HG03196 (cell line): Measurements from ENCODE around the gene FOXO1.
A peak's percentile ranks its signal among the peaks of the same experiment; 100 is the strongest.
"Not testable (repeated sequence)": the region's sequence is repeated elsewhere in the genome, so short reads cannot be mapped to it uniquely, and the experiment has no call there.

ENCODE experiments used
- ATAC-seq: cut with Tn5 transposase; IDR thresholded peaks from one replicate; pipeline ENCODE4 v1.9.1; 2021; ENCODE audit not compliant: unreplicated experiment

Gene FOXO1

DNA sequence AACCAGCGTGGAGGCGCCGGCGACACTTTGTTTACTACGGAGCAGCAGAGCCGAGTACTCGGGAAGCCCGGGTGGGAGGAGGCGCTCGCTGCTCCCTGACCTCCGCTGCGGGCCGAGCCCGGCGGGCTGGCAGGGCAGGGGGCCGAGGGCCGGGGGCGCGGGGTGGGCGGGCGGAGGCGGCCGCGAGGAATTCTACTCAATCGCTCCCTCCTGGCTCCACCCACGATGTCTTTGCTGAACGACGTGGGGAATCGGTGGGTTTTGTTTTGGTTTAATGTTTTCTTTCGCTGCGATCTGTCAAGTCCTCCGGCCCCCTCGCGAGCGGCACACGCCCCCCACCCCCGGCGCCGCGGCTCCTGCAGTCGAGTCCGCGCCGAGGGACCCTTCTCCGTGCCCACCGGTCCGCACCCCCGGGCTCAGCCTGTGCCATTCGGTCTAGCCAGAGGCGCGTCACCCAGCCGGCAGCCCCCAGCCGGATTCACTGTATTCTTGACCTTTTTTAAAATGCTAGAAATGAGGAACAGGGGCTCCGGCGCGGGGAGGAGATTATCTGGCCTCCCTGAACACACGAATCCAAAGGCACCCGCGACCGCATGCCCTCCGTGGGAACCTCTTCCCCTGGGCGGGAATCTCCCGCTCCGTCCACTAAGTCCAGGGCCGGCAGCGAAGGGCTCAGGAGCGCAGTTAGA, 636 bp upstream of the FOXO1 start:
- no peak for ATAC-seq

DNA sequence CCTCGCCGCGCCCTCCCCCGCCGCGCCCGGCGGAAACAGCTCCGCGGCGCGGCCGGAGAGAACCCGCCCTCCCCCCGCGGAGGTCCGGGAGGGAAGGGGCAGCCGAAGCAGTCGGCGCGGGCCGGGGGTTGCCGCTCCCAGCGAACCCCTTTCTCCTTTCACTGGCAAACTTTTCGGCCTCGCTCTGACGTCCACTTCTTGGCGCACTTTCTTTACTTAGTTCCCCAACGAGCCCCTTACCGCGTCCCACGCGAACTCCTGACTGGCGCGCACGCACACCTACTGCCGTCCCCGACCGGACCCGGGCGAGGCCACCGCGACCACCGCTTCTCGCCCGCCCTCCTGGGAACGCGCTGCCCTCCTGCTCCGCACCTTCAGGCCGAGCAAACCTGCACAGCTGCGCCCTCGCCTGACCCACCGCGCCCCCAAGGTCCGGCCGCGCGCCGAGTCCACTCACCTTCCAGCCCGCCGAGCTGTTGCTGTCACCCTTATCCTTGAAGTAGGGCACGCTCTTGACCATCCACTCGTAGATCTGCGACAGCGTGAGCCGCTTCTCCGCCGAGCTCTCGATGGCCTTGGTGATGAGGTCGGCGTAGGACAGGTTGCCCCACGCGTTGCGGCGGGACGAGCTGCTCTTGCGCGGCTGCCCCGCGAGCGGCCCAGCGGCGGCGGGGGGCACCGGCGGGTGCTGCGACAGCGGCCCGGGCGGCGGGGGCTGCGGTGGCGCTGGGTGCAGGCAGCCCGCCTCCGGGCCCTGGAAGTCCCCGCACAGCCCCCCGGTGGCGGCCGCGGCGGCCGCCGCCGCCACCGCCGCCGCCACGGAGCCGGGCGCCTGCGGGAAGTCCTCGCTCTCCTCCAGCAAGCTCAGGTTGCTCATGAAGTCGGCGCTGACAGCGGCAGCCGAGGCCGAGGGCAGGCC, 1.1 kb downstream of the FOXO1 start:
- ATAC-seq, result peak; percentile 9

DNA sequence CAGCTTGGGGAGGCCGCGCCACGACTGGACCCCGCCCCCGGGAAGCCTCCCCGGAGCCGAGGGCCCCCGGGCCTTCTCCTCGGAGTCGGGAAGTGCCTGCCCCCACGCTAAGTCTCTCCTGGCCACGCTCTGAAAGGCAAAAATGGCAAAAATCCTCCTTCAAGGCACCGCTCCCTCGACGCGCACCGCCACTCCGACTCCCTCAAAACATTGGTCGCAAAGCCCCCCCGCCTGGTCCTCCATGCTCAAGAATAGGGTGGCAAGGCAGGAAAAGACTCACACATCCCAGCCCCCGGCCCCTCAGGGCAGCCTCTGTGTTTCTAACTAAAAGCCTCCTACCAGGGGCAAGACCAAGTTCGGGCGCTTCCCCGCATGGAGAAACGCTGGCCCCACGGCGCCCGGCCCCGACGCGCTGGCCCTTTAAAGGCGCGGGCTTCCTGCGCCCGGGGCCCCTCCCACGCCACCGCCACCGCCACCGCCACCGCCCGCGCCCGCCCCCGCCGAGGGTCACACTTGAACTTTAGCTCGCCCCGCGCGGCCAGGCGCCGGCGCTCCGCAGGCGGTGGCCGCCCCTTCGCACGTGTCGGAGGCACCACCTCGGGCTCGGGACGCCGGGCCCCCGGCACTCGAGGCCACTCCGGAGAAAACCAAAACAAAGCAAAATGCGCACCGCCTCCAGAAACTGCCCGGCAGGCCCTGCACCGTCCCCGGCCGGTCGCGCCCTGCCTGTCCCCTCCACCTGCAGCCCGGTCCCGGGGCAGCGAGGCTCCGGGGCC, 1.9 kb downstream of the FOXO1 start:
- peak; percentile 18 for ATAC-seq

DNA sequence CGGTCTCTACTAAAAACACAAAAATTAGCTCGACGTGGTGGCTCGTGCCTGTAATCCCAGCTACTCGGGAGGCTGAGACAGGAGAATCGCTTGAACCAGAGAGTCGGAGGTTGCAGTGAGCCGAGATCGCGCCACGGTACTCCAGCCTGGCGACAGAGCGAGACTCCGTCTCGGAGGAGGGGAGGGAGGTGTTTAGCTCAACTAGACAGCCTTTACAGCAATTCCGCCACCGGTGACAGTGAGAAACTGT, 2.4 kb downstream of the FOXO1 start:
- ATAC-seq, result not testable (repeated sequence)

DNA sequence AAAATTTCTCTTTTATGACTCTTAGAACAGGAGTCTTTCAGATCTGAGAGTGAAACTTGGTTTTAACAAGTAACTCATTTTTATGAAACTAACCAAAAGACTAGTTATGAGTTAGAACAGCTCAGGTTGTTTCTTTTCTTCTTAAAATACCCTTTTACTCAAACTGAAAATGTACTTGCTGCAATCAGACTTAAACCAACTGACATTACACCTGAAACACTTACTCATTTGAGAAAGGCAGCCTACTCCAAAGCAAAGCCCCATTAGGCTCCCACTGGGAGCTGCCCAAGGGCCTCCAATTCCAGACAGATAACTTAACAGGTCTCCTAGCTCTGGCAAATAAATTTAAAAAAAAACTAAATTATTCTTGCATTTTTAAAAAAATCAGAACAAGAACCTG, 3.6 kb downstream of the FOXO1 start:
- peak; percentile 31 for ATAC-seq

DNA sequence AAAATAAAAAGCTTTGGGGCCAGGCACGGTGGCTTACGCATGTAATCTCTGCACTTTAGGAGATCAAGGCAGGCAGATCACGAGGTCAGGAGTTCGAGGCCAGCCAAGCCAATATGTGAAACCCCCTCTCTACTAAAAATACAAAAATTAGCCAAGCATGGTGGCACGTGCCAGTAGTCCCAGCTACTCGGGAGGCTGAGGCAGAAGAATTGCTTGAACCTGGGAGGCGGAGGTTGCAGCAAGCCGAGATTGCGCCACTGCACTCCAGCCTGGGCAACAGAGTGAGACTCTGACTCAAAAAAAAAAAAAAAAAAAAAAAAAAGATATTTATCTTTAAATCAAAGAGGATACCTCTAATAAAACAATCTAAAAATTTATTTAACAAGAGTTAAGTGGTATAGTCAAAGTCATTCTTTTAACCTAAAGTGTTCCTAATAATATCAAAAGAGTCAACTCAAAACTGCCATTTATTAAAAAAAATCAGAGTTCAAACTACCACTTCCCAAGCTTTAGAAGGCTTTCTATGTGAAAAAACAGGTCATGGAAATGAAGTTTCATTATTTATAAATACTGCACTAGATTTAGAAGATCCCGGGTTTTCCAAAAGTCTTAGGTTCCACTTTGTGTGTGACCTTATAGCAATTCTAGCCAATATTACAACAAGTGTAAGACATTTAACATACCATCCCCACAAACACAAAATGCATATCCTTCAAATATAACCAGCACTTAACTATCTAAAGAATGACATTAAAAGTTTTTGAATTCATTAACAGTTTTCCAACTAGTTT, 4.4 kb downstream of the FOXO1 start:
- ATAC-seq, result no peak

DNA sequence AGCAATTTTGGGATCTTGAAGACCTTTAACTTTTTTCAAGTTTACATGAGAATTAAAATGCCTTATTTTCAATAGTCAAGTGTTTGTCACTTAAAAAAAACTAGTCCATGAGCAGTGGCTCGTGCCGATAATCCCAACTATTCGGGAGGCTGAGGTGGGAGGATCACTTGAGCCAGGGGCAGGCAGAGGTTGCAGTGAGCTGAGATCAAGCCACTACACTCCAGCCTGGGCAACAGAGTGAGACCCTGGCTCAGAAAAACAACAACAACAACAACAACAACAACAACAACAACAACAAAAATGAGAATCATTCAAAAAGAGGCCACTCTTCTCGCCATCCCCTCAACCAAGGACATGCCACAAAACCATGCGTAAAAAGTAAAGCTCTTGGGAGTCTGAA, 5.7 kb downstream of the FOXO1 start:
- no peak for ATAC-seq

DNA sequence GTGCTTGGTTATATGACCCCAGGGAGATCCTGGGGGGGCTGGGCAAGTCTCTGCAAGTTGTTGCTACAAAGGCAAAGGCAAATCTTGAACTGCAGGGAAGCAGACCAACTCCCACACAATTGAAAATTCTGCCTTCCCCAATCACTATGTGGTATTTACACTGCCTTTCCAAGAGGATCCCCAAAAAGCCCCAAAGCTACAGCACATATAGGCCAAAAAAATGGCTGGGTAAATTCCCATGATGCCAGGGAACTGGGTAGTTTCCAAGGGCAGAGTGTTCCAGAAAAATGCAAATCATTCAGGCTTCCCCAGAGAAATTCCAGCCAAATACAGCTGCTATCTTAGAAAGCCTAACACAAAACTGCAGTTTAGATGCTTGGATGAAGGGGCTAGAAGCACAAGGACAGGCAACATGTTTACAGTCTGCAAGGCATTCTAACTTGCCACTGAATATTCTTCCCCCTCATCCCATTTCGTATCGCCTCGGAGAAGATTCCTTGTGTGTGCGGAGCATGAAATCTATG, 6.2 kb downstream of the FOXO1 start:
- no peak for ATAC-seq

DNA sequence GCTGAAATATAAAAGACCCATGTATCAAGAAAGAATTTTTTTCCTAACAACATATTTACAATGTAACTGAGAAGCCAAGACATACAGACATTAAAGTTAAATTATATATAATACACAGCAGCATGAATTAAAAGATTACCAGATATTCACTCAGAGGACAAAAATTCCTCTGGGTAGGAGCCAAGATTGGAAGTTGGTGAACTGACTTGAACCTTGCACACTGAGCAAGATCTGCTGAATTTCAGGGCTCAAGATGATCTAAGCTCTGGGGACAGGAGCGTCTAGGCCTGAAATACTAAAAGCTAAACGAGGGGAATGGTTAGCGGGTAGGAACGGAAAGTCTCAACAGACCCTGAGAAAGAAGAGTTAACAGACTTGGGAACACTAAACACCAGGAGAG, 8.5 kb downstream of the FOXO1 start:
- no peak for ATAC-seq

DNA sequence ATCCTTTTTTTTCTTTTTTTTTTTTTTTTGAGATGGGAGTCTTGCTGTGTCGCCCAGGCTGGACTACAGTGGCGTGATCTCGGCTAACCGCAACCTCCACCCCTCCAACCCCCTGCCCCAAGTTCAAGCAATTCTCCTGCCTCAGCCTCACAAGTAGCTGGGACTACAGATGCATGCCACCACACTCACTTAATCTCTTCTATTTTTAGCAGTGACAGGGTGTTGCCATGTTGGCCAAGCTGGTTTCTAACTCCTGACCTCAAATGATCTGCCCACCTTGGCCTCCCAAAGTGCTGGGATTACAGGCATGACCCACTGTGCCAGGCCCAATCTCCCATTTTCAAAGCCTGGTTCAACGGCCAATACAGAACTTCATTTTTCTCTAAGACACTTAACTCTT, 9.1 kb downstream of the FOXO1 start:
- ATAC-seq, result no peak

DNA sequence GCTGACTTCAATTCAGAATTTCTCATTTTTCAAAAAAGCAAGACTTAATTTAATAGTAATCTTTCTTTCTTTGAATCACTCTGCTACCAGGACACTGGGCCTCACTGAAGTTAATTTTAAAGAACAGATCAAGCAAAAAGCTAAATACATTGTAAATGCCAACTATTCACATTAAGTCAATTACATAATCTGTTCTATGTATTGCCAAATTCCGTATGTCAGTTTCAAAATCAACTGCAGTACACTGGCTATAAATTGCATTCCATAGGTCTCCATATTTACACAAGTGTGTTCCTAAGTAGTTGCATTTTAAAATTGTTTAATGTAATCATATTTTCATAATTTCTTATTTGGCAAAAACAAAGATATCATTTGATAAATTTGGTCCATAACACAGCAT, 10.1 kb downstream of the FOXO1 start:
- ATAC-seq, result no peak

DNA sequence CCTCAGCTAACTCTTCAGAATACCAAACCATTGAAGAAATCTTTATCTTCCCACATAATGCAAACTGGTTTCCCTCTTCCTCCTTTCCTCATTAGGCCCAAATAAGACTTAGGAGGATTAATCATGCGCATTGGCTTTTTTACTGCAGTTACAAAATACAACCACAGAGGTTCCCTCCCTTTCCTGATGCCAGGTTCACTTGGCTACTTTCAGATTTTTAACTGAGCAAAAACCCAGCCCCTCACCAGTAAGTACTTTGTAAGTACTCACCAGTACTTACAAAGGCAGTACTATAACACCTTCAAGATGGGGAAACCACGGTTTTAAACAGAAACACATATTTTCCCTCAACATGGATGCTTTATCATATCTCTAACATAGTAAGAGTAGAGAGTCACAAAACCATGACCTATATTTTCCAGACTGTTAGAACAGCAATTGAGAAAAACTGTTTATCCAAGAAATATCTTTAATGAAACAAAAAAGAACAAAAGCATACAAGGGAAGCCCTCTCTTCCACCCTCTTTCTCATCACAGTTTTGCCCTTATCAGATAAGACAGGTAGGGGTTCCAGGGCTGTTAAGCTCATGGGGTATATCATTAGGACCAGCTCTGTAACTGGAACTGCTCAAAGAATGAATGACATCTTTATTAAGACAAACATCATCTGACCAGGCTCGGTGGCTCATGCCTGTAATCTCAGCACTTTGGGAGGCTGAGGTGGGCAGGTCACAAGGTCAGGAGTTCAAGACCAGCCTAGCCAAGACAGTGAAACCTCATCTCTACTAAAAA, 12.7 kb downstream of the FOXO1 start:
- no peak for ATAC-seq

DNA sequence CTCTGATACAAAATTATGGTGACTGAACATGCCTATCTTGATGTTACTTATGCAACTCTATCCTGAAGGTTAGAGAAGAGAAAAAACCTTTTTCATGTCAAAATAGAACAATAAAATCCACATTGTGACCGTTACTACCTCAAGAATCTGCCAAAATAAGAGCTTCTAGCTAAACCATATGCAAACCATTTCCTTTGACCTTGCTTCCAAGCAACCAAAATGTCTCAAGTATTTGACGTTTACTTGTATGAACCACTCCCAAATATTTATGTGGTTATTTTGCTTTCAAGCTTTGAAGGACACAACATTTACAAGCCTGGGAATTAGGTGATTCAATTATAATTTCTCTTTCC, 13.9 kb downstream of the FOXO1 start:
- peak; percentile 40 for ATAC-seq

DNA sequence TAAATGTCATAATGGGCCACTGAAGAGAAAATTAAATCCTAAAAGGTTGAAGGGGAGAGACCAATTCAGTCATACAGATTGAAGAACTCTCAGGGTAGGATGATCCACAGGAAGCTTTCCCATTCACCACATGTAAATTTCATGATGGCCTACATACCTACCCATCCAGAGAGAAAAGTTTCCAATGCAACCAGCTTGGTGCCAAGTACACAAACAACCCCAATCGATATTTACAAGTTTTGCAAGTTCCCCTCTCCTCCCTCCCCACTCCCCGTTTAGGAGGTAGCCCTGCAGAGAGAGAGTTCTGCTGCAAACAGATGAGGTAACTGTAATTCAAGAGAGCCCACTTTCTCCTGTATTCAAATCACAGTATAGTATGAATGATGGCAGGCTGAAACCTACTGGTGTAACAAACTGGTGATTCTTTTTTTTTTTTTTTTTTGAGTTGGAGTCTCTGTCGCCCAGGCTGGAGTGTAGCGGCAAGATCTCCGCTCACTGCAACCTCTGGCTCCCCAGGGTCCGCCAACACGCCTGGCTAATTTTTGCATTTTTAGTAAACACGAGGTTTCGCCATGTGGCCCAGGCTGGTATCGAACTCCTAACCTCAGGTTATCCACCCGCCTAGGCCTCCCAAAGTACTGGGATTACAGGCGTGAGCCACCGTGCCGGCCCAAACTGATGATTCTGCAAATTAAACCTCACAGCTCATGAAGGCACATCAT, 14.4 kb downstream of the FOXO1 start:
- ATAC-seq, result peak; percentile 31

DNA sequence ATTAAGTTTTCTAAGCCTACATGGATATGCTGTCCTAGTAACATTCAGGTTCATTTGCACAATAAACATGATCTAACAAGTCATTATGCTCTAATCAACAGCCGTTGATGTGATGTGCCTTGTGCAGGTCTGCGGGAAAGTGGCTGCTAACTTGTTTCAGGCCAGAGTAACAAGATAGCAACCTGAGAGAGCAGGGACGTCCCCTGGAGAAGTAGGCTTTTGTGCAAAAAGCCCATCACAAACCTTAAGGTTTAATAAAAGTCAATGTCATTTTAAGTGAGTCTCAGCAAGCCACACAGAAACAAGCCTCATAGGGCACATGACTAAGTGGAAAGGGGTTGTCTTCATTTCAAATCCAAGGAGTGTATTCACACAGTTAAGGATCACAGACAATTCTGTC, 17.6 kb downstream of the FOXO1 start:
- ATAC-seq, result no peak

DNA sequence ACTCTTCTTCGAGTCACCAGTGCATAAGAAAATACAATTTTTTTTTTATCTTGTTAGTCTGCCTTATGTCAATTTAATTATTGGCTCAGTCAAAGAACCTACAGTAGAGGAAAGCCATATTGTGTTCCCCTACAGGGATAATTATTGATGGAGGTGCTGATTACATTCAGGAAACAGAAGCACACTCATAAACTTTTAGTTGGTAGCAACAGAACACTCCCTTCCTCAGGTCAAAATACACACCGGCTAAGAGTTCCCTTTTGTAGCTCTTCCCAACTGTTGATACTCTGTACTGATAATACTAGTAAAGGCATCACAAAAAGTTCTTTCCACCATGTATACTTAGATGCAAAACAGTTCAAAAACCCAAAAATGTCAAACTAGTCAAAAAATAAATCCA, 18.4 kb downstream of the FOXO1 start:
- no peak for ATAC-seq

DNA sequence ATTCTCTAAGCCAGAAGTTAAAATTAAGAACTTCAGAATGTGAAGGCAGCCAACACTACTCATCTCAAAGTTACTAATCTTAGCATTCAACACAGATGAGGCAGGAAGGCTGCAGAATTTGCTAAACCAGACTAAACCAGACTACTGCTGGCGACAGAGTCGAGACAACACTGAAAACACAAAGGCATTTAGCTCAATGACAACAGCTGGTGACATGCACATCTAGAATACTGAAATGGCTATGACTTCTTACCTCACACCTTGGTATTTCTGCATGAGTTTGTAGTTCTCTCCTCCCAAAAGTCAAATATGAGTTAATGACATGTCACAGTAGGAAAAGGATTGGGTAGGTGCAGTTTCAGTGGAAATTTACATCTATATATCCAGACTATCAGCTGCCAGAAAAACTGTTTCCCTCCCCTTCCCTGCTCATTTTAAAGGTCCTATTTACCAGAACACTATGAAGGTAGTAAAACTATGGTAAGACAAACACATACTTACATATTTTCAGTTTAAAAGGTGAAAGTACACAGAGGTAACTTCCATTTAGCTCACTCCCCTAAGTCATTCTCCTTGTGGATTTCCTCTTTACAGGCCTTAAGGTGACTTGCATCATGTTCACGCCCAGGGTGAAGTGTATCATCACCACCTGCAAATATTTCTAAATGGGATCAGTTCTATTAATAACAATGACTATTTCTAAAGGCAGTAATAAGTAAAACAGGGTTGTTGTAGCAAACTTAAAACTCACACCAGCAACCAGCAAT, 21.4 kb downstream of the FOXO1 start:
- no peak for ATAC-seq

DNA sequence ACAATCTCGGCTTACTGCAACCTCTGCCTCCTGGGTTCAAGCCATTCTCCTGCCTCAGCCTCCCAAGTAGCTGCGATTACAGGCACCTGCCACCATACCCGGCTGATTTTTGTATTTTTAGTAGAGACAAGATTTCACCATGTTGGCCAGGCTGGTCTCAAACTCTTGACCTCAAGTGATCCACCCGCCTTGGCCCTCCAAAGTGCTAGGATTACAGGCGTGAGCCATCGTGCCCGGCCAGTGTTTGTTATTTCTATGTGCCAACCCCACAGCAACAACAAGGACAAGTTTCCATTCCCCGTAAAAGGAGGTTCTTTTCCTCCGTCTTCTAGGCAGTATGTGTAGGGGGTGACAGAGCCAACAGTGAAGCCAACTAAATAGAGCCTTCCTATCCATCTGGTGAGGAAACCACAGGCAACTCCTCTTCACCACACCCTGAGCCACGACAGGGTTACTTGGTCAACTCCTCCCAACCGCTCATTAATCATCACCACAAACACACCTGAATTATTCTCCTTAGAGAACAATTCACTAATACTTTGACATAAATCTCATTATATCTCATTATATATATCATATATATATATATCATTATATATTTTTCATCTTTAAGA, 25.5 kb downstream of the FOXO1 start:
- no peak for ATAC-seq
